Spleen (tissue), 11 donors: Measurements from ENCODE around the gene SIDT2. TPM values are rescaled to one million over a fixed set of nuclear protein-coding genes. Genes with fewer than 3 reads are reported as not detected.
"Not testable (repeated sequence)": the region's sequence is repeated elsewhere in the genome, so short reads cannot be mapped to it uniquely, and the experiment has no call there.

Source experiments
- DNase-seq: peaks from one replicate; pipeline ENCODE4 v3.0.0-alpha.2; 2020
- H3K27ac ChIP-seq, 8 donors: fragments of 200-600 bp; sonication (generic) in 7 of 8; 1 replicate in 4 of 8; 2 replicates in 4 of 8; pipeline versions ENCODE4 v1.5.0 to v1.8.0; 2016 to 2021; ENCODE audit warnings: inconsistent platforms in 4 of 8, mild to moderate bottlenecking in 4 of 8, moderate library complexity in 1 of 8
- H3K27me3 ChIP-seq, 7 donors: fragments of 200-600 bp; sonication (generic) in 6 of 7; replicated peaks in 1 of 7; 1 replicate in 4 of 7; 2 replicates in 3 of 7; pipeline versions ENCODE4 v1.5.0 to v1.8.0; 2016 to 2021; ENCODE audit warnings: inconsistent platforms in 3 of 7, mild to moderate bottlenecking in 1 of 7
- H3K36me3 ChIP-seq, 6 donors: fragments of 200-600 bp; sonication (generic) in 5 of 6; 1 replicate in 4 of 6; 2 replicates in 2 of 6; pipeline versions ENCODE4 v1.5.0 to v1.8.0; 2016 to 2021; ENCODE audit warnings: inconsistent platforms in 2 of 6
- H3K4me1 ChIP-seq, 6 donors: fragments of 200-600 bp; sonication (generic) in 5 of 6; 1 replicate in 3 of 6; 2 replicates in 3 of 6; pipeline versions ENCODE4 v1.5.0 to v1.8.0; 2016 to 2021; ENCODE audit warnings: inconsistent platforms in 3 of 6
- H3K4me3 ChIP-seq, 8 donors: fragments of 200-600 bp; sonication (generic) in 7 of 8; 1 replicate in 4 of 8; 2 replicates in 4 of 8; pipeline versions ENCODE4 v1.5.0 to v1.8.0; 2016 to 2021; ENCODE audit warnings: inconsistent platforms in 4 of 8, mild to moderate bottlenecking in 4 of 8, moderate library complexity in 2 of 8
- H3K9me3 ChIP-seq, 8 donors: fragments of 200-600 bp; sonication (generic) in 7 of 8; 1 replicate in 4 of 8; 2 replicates in 4 of 8; pipeline versions ENCODE4 v1.5.0 to v1.8.0; 2016 to 2021; ENCODE audit warnings: inconsistent platforms in 4 of 8
- CTCF ChIP-seq, 11 experiments: fragments of 200-600 bp in 7 of 11; fragments of 450-650 bp in 4 of 11; sonication (generic) in 4 of 11; IDR thresholded peaks in 8 of 11; conservative IDR thresholded peaks in 3 of 11; 1 replicate in 7 of 11; 2 replicates in 4 of 11; pipeline versions ENCODE4 v1.4.0 to v1.8.0; 2016 to 2021; ENCODE audit warnings: antibody characterized with exemption in 11 of 11, inconsistent platforms in 4 of 11, mild to moderate bottlenecking in 1 of 11
- POLR2AphosphoS5 ChIP-seq, 3 donors: sonication (generic); formaldehyde crosslinking; IDR thresholded peaks; one replicate each; pipeline ENCODE4 v1.5.1; 2017; ENCODE audit warnings: antibody characterized with exemption in 3 of 3
- WGBS, 5 donors: extraction: QIAGEN DNeasy Blood & Tissue Kit in 3 of 5; methylation state at CpG; one replicate each; pipeline versions ENCODE4 v1.1.5 to v1.1.7; 2013 to 2018; 5-methylcytosine and 5-hydroxymethylcytosine counted together
- intact Hi-C: fragments of 100-400 bp; cut with DNase I; formaldehyde crosslinking; loops from one replicate; pipeline ENCODE4 v1.15.0; 2023; ENCODE audit warnings: low total_unique reads
- polyA plus RNA-seq, 3 donors: library from polyadenylated mRNA; stranded (reverse); fragments of 200-250 nt; gene quantifications; one replicate each; pipeline ENCODE4 v1.2.1, GENCODE V29; 2013
- total RNA-seq, 7 donors: library from RNA; depleted of rRNA in 3 of 7; stranded (reverse); fragments of >200 nt in 3 of 7; fragmentation: NEBNext Ultra II Directional in 4 of 7; extraction: Animal tissue kit (Norgen Biotek cat#: 25700) in 4 of 7; gene quantifications; one replicate each; pipeline versions ENCODE4 v1.1.0 to v1.2.1, GENCODE V29; 2016 to 2021
- donor health status: healthy with polysubstance abuse.
- donor health status: DM: no; HTN: no; CAD: no; lungs with moderate emphysema.
- donor health status: DM: no; HTN: no; CAD: no.
- donor health status: Bipolar disorder and iron deficiency.
- donor health status: healthy.
- donor health status: DM: no; HTN: no; CAD: no.
- donor health status: DM: yes; HTN: yes; CAD: no.

SIDT2 gene
- total and polyA plus RNA-seq, 10 donors, result 21.3 to 83.8 (median 51.8) TPM

GRCh38 chr11:117206111-117206510 lies 27.6 kb downstream of the SIDT2 start:
- H3K27ac ChIP-seq, H3K27me3 ChIP-seq, DNase-seq, H3K4me3 ChIP-seq, H3K9me3 ChIP-seq: not testable (repeated sequence)
- 85 to 93% (median 89%) methylated on average over 7 to 8 of the region's 8 CpGs for WGBS, 5 donors
- peaks cover 0 to 71% (median 27%) of the 10 kb centered on the region in 6 donors for H3K36me3 ChIP-seq
- TF ChIP-seq POLR2AphosphoS5 (IDR thresholded peaks at IDR 0.05), result peak in 1 of 3 donors; percentile 32
- intact Hi-C loops, result loop anchor here (5.0 kb wide), 1 partner anchor 74 kb away; no protein-coding TSS in a partner anchor
- H3K4me1 ChIP-seq, result peaks cover 0 to 36% (median 15%) of the 10 kb centered on the region in 6 donors

GRCh38 chr11:117206859-117207258 lies 28.3 kb downstream of the SIDT2 start:
- H3K9me3 ChIP-seq, H3K27me3 ChIP-seq, H3K4me3 ChIP-seq, H3K27ac ChIP-seq, DNase-seq: not testable (repeated sequence)
- Histone ChIP-seq H3K36me3 (peaks cover 0 to 74% (median 27%) of the 10 kb centered on the region in 6 donors), H3K4me1 (peaks cover 0 to 28% (median 13%) of the 10 kb centered on the region in 6 donors)
- intact Hi-C loops, result loop anchor here (5.0 kb wide), 1 partner anchor 75 kb away; no protein-coding TSS in a partner anchor
- TF ChIP-seq POLR2AphosphoS5 (IDR thresholded peaks at IDR 0.05), result peak in 1 of 3 donors; percentile 20
- WGBS, 5 donors, result 57 to 98% (median 95%) methylated on average over 5 to 6 of the region's 11 CpGs; no CpG with 5 or more reads in 1 of the 5 donors

- not testable (repeated sequence) for H3K27ac ChIP-seq, H3K27me3 ChIP-seq, DNase-seq, H3K9me3 ChIP-seq, H3K4me3 ChIP-seq
- Histone ChIP-seq H3K36me3 (peaks cover 0 to 74% (median 27%) of the 10 kb centered on the region in 6 donors), H3K4me1 (peaks cover 0 to 27% (median 13%) of the 10 kb centered on the region in 6 donors)
- intact Hi-C loops, result loop anchor here (5.0 kb wide), 1 partner anchor 75 kb away; no protein-coding TSS in a partner anchor
- WGBS, 5 donors, result 88 to 99% (median 95%) methylated on average over 4 to 5 of the region's 5 CpGs
Measured at GRCh38 chr11:117207481-117207880, 28.9 kb downstream of the SIDT2 start.

GRCh38 chr11:117208710-117209109 lies 30.2 kb downstream of the SIDT2 start:
- H3K36me3 ChIP-seq, result peaks cover 0 to 74% (median 32%) of the 10 kb centered on the region in 6 donors
- DNase-seq, H3K27ac ChIP-seq, H3K27me3 ChIP-seq, H3K9me3 ChIP-seq, H3K4me3 ChIP-seq: not testable (repeated sequence)
- peaks cover 0 to 23% (median 13%) of the 10 kb centered on the region in 6 donors for H3K4me1 ChIP-seq
- WGBS, 5 donors, result 86 to 93% (median 92%) methylated on average over 9 of the region's 13 CpGs; no CpG with 5 or more reads in 1 of the 5 donors
- intact Hi-C loops, result loop anchor here (5.0 kb wide), 1 partner anchor 76 kb away; no protein-coding TSS in a partner anchor
- TF ChIP-seq POLR2AphosphoS5 (IDR thresholded peaks at IDR 0.05), result peak; percentile 45 to 76 (median 70)

- TF ChIP-seq POLR2AphosphoS5 (IDR thresholded peaks at IDR 0.05), result peak in 2 of 3 donors; percentile 25 to 82
- H3K27me3 ChIP-seq, H3K27ac ChIP-seq, H3K4me3 ChIP-seq, H3K9me3 ChIP-seq, DNase-seq: not testable (repeated sequence)
- intact Hi-C loops, result loop anchor here (5.0 kb wide), 1 partner anchor 77 kb away; no protein-coding TSS in a partner anchor
- 90 to 95% (median 92%) methylated on average over 7 to 8 of the region's 8 CpGs for WGBS, 5 donors
- peaks cover 0 to 16% (median 9%) of the 10 kb centered on the region in 6 donors for H3K4me1 ChIP-seq
- peaks cover 0 to 74% (median 33%) of the 10 kb centered on the region in 6 donors for H3K36me3 ChIP-seq
Measured at GRCh38 chr11:117209351-117210125, 31.0 kb downstream of the SIDT2 start.

GRCh38 chr11:117210620-117211019 lies 32.1 kb downstream of the SIDT2 start:
- WGBS, 5 donors, result 93 to 98% (median 98%) methylated on average over 3 of the region's 3 CpGs
- no peak overlapping the region for H3K4me3 ChIP-seq

More at GRCh38 chr11:117210620-117211019, 32.1 kb downstream of the SIDT2 start:
- H3K27ac ChIP-seq, result no peak overlapping the region
- no peak for DNase-seq
- H3K9me3 ChIP-seq, result no peaks in the 10 kb centered on the region
- peaks cover 0 to 74% (median 29%) of the 10 kb centered on the region in 6 donors for H3K36me3 ChIP-seq
- intact Hi-C loops, result no loop called here
- H3K27me3 ChIP-seq, result no peaks in the 10 kb centered on the region
- TF ChIP-seq POLR2AphosphoS5 (IDR thresholded peaks at IDR 0.05) (peak in 1 of 3 donors; percentile 67), CTCF (IDR thresholded peaks at IDR 0.05 in 8 of 11, conservative IDR thresholded peaks at IDR 0.05 in 3 of 11) (no peak)
- H3K4me1 ChIP-seq, result peaks cover 0 to 10% (median 0%) of the 10 kb centered on the region in 6 donors
